HG02884 (cell line): ENCODE measurements around the gene COIL.

Source experiments
- ATAC-seq: cut with Tn5 transposase; IDR thresholded peaks from one replicate; pipeline ENCODE4 v1.9.1; 2021; ENCODE audit warnings: mild to moderate bottlenecking, moderate library complexity; ENCODE audit not compliant: unreplicated experiment

COIL gene

GRCh38 chr17:56912105-56912999, 48.5 kb downstream of the COIL start:
- no peak for ATAC-seq

GRCh38 chr17:56910509-56911235, 50.2 kb downstream of the COIL start:
- no peak for ATAC-seq

GRCh38 chr17:56909742-56910508, 50.9 kb downstream of the COIL start:
- no peak for ATAC-seq

- peak; percentile 85 for ATAC-seq
Observed at GRCh38 chr17:56908001-56908542, 52.8 kb downstream of the COIL start.

GRCh38 chr17:56903560-56903959, 57.3 kb downstream of the COIL start:
- no peak for ATAC-seq

GRCh38 chr17:56902348-56902747, 58.5 kb downstream of the COIL start:
- ATAC-seq: no peak

- no peak for ATAC-seq
Observed at GRCh38 chr17:56899403-56899802, 61.4 kb downstream of the COIL start.

- no peak for ATAC-seq
Observed at GRCh38 chr17:56898874-56899273, 62.0 kb downstream of the COIL start.

- peak; percentile 61 for ATAC-seq
Observed at GRCh38 chr17:56897646-56898424, 63.0 kb downstream of the COIL start.

GRCh38 chr17:56896968-56897359, 63.9 kb downstream of the COIL start:
- ATAC-seq: no peak

- no peak for ATAC-seq
Observed at GRCh38 chr17:56896217-56896967, 64.5 kb downstream of the COIL start.

- ATAC-seq: no peak
Observed at GRCh38 chr17:56894859-56895455, 65.9 kb downstream of the COIL start.

- no peak for ATAC-seq
Observed at GRCh38 chr17:56893503-56893902, 67.3 kb downstream of the COIL start.

- no peak for ATAC-seq
Observed at GRCh38 chr17:56892333-56892732, 68.5 kb downstream of the COIL start.

GRCh38 chr17:56891751-56892150, 69.1 kb downstream of the COIL start:
- no peak for ATAC-seq

- ATAC-seq: no peak
Observed at GRCh38 chr17:56890906-56891674, 69.8 kb downstream of the COIL start.

GRCh38 chr17:56890390-56890789, 70.5 kb downstream of the COIL start:
- no peak for ATAC-seq
